GM13976 (cell line): ENCODE measurements around the gene RIT1.

Experiments
- DNase-seq: peaks from one replicate; pipeline ENCODE4 v3.0.0; 2012; ENCODE audit warnings: low spot score
- in situ Hi-C: fragments of 300-500 bp; cut with MboI; formaldehyde crosslinking; loops from one replicate; pipeline ENCODE4 v1.12.0; 2022; ENCODE audit warnings: low sequenced_read_pairs, mixed read lengths, inconsistent platforms; ENCODE audit not compliant: unreplicated experiment
- TF ChIP-seq, protein P1 (sequence below): IDR thresholded peaks from 2 replicates; pipeline ENCODE4 v1.5.1; 2012; ENCODE audit warnings: borderline replicate concordance, mild to moderate bottlenecking; ENCODE audit not compliant: insufficient read depth; ENCODE audit errors: extremely low read depth, missing control alignments, control extremely low read depth

Gene RIT1

DNA sequence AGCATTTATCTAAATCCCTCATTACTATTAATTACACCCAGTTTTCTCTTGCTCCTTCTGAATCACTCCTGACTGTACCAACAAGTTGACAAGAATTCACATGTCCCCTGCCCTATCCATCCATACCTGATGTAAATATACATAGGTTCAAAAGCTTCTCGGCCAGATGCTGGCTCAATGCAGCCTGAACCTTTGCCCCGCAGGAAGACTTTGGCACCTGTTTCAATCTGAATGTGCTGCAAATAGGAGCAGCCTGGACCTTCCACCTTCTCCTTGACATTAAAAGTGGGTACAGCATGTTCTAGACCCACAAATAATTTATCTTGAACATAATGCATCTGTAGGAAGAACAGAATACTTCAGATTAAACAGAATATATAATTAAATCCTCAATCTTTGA lies 14.4 kb upstream of the RIT1 start:
- in situ Hi-C loops, result no loop called here
- TF ChIP-seq, protein P1, sequence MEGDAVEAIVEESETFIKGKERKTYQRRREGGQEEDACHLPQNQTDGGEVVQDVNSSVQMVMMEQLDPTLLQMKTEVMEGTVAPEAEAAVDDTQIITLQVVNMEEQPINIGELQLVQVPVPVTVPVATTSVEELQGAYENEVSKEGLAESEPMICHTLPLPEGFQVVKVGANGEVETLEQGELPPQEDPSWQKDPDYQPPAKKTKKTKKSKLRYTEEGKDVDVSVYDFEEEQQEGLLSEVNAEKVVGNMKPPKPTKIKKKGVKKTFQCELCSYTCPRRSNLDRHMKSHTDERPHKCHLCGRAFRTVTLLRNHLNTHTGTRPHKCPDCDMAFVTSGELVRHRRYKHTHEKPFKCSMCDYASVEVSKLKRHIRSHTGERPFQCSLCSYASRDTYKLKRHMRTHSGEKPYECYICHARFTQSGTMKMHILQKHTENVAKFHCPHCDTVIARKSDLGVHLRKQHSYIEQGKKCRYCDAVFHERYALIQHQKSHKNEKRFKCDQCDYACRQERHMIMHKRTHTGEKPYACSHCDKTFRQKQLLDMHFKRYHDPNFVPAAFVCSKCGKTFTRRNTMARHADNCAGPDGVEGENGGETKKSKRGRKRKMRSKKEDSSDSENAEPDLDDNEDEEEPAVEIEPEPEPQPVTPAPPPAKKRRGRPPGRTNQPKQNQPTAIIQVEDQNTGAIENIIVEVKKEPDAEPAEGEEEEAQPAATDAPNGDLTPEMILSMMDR, result no peak
- no peak for DNase-seq

DNA sequence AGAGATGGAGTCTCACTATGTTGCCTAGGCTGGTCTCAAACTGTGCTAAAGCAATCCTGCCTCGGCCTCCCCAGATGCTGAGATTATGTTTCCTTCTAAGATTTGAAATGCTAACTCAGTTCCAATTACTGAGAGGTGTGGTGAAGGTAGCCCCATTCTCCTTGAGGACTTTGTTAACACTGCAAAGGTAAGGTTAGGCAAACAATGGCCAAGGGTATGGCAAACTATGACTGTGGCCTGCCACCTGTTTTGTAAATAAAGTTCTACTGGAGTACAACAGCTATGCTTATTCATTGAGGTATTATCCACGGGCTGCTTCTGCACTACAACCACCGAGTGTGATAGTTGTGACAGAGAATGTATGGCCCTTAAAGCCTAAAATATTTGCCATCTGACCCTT lies 9.6 kb upstream of the RIT1 start:
- in situ Hi-C loops, result no loop called here
- TF ChIP-seq, protein P1, result no peak
- no peak for DNase-seq

DNA sequence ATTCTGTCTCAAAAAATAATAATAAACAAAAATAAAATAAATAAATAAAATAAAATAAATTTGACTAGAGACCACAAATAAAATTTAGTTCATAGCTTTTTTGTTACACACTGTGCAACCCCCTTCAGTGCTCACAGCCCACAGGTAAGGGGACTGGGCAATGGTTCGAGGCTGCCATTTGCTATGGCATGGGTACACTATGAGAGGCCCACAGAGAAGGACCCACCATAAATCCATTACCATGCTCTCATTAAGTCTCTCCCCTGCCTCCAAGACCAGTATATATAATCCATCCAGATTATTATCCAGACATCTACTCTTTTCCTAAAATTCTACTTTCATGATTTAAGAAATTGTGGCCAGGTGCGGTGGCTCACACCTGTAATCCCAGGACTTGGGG lies 8.7 kb upstream of the RIT1 start:
- DNase-seq, result no peak
- in situ Hi-C loops, result no loop called here
- TF ChIP-seq, protein P1, result no peak

DNA sequence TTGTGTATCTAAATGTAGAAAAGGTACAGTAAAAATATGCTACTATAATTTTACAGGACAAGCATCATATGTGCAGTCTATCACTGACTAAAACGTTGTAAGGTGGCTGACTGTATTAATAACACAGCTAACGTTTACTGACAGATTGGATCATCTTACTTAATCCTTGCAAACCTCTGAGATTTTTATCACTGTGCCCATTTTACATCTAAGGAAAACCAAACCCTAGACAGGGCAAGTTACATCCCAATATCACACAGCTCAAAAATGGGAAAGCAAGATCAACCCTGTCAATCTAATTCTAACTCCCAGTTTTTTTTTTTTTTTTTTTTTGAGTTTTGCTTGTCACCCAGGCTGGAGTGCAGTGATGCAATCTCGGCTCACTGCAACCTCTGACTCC lies 7.5 kb upstream of the RIT1 start:
- in situ Hi-C loops, result no loop called here
- no peak for DNase-seq
- TF ChIP-seq, protein P1, result no peak

DNA sequence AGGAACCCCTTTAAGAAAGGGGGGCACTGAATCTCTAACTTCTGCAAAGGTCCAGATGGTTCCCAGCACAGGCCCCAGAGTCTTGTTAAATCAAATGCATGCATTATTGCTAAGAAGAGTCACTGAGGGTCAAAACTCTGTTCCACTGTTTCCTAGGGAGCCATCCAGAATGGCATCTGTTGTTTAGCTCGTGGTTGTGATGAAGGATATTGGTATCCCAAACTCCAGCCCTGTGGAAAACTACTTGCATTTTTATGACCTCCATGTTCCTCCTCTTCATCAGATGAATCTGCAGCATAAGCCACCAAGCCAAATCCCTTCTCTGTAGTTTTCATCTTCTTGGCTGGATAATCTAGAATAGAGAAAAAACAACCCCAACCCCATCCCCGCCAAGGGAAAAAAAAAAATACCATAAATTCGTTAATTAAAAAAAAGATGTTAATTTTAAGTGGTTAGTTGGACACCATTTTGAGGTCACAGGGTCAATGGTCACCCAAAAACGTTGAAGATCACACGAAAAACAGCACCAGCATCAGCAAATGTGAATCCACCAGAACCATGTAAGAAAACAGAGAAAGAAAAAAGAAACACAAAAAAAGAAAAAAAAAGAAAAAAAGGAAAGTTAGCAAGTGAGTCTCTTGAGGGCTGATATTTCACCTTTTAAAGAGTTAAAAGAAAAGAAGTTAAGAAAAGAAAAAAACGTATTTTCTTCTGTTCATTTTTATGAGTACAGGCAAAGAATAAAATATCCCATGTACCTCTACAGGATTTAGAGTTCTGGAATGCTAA lies 3.0 kb upstream of the RIT1 start:
- DNase-seq, result no peak
- in situ Hi-C loops, result no loop called here
- TF ChIP-seq, protein P1, result no peak

DNA sequence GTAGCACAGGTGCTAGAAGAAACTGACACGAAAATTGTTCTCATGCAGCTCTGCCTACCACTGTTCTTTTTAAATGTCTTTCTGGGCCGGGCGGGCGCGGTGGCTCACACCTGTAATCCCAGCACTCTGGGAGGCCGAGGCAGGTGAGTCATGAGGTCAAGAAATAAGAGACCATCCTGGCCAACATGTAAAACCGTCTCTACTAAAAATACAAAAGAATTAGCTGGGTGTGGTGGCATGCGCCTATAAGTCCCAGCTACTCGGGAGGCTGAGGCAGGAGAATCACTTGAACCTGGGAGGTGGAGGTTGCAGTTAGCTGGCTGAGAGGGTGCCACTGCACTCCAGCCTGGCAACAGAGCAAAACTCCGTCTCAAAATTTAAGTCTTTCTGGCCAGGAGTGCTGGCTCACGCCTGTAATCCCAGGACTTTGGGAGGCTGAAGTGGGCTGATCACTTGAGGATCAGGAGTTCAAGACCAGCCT lies 947 bp upstream of the RIT1 start:
- TF ChIP-seq, protein P1, result no peak
- no peak for DNase-seq
- in situ Hi-C loops, result no loop called here
